Fibroblast of skin of right biceps (primary cell): ENCODE results near the gene PIEZO1.
"Not testable (repeated sequence)": the region's sequence is repeated elsewhere in the genome, so short reads cannot be mapped to it uniquely, and the experiment has no call there.

Experiments used
- DNase-seq: peaks from one replicate; pipeline ENCODE4 v3.0.0-alpha.2; 2013

PIEZO1 gene

DNA sequence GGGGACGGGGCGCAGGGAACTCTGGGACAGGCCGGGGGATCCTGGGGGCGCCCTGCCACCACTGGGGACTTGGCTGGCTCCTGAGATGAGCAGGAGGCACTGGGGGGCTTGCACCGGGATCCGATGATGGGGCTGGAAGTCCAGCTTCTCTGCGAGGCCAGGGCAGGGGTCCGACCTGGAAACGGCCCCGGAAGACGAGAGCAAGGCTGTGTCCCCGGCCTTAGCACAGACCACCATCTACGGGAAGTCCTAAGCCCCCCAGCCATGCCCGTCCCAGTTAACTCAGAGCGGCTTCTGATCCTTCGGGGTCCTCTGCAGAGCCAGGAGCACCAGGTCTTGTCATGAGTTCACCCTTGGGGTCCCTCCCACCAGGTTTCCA lies 19.1 kb upstream of the PIEZO1 start:
- no peak for DNase-seq

DNA sequence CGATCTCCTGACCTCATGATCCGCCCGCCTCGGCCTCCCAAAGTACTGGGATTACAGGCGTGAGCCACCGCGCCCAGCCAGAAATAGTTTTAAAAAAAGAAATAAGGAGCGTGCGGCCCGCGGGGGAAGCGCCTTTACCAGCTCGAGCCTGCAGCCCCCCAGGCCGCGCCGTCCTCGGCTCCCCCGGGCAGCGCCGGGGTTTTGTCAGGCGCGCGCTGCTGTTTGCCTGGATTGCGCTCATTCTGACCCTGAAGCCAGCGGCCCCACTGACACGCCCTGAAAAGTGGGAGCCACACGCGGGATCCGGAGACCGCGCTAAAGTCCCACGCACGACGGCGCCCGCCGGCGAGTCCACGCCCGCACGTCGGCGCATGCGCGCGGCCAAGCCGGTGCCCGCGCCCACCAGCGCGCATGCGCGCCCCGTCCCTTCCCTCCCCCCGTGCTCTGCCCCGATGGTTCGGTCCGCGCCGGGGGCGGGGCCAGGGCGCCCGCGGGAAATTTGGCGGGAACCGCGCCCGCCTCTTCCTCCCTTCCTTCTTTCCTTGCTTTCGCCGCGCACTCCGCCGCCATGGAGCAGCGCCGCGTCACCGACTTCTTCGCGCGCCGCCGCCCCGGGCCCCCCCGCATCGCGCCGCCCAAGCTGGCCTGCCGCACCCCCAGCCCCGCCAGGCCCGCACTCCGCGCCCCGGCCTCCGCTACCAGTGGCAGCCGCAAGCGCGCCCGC lies 18.4 kb upstream of the PIEZO1 start, which contains the start of gene CDT1:
TSS of gene CDT1 (plus strand) at position 526 of the 724 bp plus-strand sequence. CDS start at position 569, 43 bp downstream.
- peak; percentile 87 for DNase-seq

DNA sequence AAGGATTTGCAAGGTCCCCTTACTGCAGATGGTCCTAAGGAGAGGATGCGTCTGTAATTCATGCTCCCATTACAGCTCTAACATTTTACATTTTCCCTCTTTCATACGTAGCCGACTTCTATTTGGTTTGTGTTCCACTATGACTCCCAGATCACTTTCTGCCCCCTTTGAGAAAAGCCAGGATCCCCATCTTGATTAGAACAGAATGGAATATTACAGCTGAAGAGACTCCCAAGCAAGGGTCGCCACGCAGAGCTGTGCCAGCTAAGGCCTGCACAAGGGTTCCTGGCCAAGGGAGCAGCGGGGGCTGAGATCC lies 15.2 kb upstream of the PIEZO1 start:
- no peak for DNase-seq

DNA sequence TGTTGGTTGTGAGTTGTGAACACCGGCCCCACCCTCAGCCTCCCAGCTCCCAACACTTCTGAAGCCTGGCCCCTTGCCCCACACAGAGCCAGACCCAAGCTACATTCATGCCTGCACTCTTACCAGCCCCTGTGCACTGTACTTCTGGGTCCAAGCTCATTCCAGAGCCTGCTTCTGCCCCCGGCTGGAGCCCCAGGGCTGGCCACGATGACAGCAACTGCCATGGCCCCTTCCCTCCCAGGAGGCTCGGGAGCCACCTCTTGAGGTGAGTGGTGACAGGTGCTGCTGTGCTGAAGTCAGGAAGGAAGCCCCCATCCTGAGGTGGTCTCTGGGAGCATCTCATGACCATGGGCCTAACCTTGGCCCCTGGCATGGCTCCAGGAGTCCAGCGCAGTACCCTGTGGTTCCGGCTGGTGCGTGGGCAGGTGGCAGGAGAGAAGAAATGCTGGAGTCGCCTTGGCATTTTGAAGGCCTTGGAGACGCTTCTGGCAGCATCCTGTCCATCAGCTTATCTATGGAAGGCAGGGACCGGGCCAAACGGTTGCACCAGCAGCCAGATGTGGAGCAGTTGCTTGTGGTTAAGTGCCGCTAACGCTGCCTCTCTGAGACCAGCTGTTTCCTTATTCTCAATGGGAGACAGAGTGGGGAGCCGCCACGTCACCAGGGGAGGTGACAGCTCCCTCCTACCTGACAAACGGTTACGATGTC lies 14.7 kb upstream of the PIEZO1 start:
- DNase-seq, result no peak

DNA sequence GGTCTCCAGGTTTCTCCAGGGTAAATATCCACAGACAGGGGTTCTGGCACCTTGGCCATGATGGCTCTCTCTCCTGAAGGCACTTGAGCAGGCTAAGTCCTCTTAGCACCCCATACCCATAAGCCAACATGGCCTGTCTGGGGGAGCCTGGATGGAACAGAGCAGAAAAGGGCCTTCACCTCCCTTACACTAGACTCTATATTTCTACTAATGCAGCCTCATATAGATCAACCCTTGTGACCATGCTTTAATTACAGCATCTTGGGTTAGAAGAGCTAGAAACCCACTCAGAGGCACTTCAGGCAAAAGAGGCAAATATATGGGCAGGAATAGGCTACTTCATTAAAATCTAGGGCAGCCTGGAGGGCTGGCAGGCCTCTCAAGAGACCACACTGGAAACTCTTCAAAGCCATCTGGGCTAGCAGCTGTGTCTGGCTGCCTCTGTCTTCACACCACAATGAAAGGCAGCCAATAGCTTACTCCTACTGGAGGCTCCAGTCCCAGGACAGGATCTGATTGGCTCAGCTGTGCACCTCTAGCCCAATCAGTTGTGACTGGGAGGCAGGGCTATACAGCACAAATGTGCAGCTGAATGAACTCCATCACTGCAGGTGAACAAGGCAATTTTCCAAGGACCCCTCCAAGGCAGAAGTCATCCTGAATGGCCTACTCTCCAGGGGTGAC lies 13.9 kb upstream of the PIEZO1 start:
- DNase-seq, result no peak

DNA sequence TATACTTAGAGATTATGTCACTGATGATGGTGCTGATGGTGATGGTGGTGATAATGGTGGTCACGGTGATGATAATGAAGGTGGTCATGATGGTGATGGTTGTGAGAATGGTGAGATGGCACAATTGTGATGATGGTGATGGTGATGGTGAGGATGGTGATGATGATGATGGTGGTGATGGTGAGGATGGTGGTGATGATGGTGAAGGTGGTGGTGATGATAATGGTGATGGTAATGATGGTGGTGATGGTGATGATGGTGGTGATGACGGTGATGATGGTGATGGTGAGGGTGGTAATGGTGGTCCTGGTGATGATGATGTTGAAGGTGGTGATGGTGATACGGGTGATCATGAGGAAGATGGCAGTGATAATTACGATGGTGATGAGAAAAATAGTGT lies 13.1 kb upstream of the PIEZO1 start:
- DNase-seq, result no peak

DNA sequence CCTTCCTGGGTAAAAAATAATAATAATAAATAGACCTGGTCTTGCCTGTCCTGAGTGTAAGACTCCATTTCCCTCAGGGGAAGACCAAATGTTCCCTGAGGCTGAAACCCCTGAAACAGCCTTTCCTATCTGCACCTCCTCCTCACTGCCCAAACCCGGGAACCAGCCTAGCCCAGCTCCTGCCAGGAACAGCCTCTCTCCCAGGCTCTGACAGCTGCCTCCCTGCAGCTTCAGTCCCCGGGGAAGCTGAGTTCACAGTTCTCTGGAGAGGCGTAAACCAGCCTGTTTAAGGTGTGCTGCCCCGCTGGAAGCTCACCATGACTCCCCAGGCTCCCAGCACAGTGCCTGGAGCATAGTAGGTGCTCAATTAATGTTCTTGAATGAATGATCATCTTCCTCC lies 11.3 kb upstream of the PIEZO1 start:
- no peak for DNase-seq

GRCh38 chr16:88793251-88793954 lies 8.4 kb upstream of the PIEZO1 start:
- DNase-seq, result no peak

DNA sequence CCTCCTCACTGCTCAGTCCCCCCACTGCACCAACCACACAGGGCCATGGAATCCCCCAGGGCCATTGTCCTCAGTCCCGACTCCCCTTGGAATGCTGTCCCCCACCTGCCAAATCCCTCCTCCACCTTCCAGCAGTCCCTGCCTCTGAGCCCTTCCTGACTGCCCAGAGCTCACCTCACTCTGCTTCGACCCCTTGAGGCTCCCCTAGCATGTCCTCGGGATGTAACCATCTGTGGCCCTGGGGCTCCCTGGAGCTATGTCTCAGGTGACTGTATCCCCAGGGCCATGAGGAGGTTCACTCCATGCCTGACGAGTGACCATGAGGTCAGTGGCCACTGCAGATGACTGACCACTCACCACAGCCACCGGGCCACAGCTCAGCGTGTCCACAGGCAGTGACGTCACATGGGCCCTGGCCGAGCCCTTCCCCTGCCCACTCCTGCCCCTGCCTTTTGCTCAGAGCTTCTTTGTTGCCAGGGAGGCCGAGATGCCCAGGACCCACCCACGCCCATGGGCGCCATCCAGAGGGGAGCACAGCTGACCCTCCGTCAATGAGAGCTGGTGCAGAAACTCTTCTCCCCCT lies 7.7 kb upstream of the PIEZO1 start:
- no peak for DNase-seq

DNA sequence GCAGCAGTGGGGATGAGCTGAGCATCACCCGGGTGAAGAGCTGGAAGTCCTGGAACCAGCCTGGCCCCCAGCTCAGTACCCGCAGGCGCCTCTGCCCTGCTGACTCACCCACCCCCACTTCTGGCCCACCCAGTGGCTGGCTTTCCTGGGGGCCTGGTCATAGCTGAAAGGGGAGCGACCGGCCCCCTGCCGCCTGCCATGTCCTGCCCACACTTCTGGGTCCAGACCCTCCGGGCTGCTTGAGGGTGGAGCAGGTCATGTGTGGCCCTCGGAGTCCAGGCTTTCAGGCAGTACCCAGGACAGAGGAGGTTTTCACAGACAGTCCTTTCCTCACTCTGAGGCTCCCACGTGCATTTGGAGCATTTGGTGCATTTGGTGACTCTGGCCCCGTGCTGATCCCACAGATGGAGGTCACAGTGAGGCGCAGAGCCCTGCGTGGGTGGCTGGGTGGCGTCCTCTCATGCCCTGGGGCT lies 7.1 kb upstream of the PIEZO1 start:
- DNase-seq, result no peak

DNA sequence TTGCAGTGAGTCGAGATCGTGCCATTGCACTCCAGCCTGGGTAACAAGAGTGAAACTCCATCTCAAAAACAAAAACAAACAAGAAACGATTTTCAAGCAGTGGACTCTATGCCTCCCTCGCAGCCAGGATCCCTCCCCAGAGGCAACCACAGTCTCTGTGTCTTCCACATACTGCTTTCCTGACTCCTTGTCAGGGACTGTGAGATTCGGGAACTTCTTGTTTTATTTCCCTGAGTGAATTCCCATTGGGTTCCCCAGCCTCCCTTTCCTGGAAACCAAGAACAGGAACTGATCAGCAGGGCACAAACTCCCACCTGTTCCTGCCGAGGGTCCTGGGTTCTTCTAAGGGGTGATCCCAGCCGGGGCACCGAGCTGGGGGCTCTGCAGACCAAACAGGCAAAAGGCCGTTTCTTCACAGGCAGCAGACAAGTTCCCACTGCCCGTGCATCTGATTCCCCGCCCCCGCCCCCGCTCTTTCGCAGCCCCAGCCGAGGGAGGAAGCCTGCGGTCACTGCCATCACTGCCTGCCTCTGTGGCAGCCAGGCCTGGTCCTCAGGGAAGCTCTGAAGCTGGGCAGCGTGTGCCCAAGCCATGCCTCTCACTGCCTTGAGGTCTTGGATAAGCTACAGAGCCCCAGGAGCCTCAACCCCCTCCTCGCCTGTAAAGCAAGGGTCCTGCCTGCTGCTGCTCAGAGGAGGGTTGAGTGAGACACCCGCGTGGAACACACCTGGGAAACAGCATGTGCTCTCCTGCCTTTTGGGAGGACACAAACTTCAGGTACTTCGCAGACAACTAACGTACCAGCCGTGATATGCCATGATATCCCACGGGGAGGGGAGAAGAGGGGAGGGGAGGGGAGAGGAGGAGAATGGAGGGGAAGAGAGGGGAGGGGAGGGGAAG lies 5.5 kb upstream of the PIEZO1 start:
- peak; percentile 34 for DNase-seq

- DNase-seq, result no peak
Measured at GRCh38 chr16:88789594-88789993, 4.6 kb upstream of the PIEZO1 start.

GRCh38 chr16:88788749-88789148 lies 3.7 kb upstream of the PIEZO1 start:
- DNase-seq, result not testable (repeated sequence)

DNA sequence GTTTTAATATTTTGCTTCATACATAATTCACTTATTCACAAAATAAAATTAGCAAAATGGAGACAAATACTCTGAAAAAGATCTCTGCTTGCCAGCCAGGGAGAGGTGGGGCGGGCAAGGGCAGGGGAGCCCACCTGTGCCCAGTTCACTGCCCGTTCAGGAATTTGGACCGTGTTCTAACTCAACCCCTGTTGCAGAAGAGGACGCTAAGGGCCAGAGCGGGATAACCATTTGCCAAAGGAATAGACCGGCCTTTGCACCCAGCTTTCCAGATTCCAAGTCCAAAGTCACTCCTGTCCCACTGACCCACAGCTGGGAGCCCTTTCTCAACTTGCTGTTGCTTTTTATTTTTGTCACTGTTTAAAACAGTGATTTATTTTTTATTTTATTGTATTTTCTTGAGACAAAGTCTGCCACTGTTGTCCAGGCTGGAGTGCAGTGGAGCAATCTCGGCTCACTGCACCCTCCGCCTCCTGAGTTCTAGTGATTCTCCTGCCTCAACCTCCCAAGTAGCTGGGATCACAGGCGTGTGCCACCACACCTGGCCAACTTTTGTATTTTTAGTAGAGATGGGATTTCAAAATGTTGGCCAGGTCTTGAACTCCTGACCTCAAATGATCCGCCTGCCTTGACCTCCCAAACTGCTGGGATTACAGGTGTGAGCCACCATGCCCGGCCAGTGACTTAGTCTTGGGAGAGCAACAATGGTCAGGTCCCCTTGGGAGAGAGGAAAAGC lies 2.7 kb upstream of the PIEZO1 start:
- DNase-seq, result no peak

DNA sequence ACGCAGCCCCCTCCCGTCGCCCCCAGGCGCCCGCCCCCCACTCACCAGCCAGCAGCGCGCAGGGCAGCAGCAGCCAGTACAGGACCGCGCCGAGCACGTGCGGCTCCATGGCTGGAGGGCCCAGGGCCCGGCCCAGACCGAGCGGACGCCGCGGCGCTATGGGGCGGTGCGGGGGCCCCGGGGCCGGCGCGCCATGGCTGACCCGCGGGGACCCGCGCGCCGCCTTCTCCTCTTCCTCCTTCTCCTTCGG lies 239 bp downstream of the PIEZO1 start:
- DNase-seq, result no peak

- peak; percentile 84 for DNase-seq
Measured at GRCh38 chr16:88784074-88784855, 755 bp downstream of the PIEZO1 start.

DNA sequence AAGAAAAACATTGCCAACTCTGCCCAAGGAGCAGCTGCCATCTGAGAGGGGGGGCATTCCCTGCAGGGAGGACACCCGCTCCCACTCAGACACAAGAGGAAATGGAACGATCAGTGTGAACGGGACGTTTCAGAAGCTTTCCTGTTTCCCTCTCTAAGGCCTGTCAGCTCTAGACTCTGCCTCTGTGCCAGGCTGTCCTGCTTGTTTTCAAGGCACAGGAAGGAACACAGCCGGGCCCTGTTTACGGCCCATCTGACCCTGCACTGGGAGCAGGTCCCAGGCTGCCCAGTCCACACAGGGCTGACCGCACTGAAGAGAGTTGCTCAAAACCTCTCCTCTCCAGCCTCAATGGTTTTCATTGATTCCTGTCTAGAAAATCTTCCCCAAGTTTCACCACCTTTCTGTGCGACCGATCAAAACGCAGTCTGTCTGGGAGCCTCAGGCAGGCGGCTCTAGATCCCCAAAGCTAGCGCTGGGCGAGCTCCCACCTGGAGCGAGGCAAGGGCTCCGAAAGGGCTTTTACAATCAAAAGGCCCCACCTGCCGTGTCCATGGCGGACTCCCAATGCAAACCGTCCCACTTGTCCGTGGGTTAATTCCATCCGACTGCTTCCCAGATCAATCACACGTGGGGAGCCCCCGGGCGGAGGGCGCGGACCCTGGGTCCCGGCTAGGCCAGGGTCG lies 1.5 kb downstream of the PIEZO1 start:
- no peak for DNase-seq

DNA sequence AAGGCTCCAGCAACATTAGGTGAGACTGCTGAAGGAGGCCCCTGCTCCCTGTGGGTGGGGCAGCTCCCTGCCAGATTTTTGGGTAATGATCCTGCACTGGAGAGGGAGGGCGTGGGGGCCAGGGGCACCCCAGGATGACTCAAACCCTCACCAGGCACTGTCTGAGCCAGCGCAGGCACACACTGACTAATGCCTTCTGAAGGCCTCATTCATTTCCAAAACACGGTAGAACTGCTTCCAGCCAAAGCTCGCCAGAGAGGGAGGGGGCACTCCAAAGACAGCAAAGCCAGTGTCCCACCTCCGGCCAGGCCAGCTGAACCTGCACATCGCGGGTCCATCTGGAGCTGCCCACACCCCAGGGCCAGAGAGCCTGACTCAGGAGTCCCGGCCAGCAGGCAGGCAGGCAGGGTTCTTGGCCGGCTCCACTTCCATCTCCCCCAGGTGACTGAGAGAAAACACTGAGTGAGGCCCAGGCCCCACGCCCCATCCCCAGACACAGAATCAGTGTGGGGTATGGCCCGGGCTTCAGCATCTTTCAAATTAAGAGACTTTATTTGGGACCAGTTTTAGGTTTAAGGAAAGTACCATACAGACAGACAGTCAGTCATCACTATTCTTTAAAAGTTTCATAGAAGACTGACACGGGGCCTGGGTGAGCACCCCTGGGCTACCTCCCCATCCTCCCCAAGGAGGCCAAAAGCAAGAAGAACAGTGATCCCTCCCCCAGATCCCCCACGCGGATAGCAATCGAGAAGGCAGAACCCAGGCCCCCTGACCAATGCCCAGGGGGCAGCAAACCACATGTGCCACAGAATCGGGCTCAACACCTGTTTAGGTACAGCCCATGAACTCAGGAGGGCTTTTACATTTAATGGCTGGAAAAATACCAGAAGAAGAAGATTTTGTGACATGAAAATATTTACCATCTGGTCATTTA lies 2.3 kb downstream of the PIEZO1 start:
- DNase-seq, result peak; percentile 78
